AG04449 (cell line): ENCODE data around the gene CRTC1.

ENCODE experiments used
- CTCF ChIA-PET: fragments of 350-600 bp; formaldehyde crosslinking; extraction: SDS; loops from one replicate; lab custom pipeline; 2021; ENCODE audit warnings: antibody characterized with exemption; lab: Yijun Ruan, JAX
- POLR2A ChIA-PET: fragments of 400-600, 350-600 bp; formaldehyde crosslinking; extraction: SDS; loops from one replicate; lab custom pipeline; 2020; ENCODE audit warnings: antibody characterized with exemption, inconsistent platforms; lab: Yijun Ruan, JAX
- DNase-seq: peaks from one replicate; pipeline ENCODE4 v3.0.0-alpha.2; 2010; ENCODE audit warnings: low read depth, low spot score
- H3K4me3 ChIP-seq: 2 replicates; pipeline ENCODE4 v1.5.1; 2011; ENCODE audit warnings: low read depth, mild to moderate bottlenecking, control low read depth, low read length
- CTCF ChIP-seq: IDR thresholded peaks from one replicate; pipeline ENCODE4 v1.5.1; 2011; ENCODE audit warnings: mild to moderate bottlenecking, moderate library complexity, low read length, control low read depth, inconsistent platforms; ENCODE audit not compliant: insufficient read depth; ENCODE audit errors: missing control alignments

Gene CRTC1

GRCh38 chr19:18657590-18658365, 25.7 kb upstream of the CRTC1 start:
- ChIA-PET CTCF (no interaction called here), POLR2A (no interaction called here)
- no peak overlapping the region for H3K4me3 ChIP-seq
- TF ChIP-seq CTCF: no peak
- DNase-seq: no peak

DNA sequence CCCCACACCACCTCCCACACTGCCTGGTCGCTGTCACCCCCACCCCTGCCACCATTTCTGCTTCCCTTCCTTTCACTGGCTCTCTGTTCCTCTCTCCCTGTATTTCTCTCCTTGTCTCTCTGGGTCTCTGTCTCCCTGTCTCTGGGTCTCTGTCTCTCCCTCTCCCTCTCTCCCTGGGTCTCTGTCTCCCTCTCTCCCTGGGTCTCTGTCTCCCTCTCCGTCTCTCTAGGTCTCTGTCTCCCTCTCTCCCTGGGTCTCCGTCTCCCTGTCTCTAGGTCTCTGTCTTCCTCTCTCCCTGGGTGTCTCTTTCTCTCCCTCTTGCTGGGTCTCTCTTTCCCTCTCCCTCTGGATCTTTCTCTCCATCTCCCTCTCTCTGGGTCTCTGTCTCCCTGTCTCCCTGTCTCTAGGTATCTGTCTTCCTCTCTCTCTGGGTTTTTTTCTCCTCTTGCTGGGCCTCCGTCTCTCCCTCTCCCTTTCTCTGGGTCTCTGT, 25.1 kb upstream of the CRTC1 start:
- ChIA-PET POLR2A (no interaction called here), CTCF (no interaction called here)
- no peak for DNase-seq
- no peak overlapping the region for H3K4me3 ChIP-seq
- no peak for TF ChIP-seq CTCF

DNA sequence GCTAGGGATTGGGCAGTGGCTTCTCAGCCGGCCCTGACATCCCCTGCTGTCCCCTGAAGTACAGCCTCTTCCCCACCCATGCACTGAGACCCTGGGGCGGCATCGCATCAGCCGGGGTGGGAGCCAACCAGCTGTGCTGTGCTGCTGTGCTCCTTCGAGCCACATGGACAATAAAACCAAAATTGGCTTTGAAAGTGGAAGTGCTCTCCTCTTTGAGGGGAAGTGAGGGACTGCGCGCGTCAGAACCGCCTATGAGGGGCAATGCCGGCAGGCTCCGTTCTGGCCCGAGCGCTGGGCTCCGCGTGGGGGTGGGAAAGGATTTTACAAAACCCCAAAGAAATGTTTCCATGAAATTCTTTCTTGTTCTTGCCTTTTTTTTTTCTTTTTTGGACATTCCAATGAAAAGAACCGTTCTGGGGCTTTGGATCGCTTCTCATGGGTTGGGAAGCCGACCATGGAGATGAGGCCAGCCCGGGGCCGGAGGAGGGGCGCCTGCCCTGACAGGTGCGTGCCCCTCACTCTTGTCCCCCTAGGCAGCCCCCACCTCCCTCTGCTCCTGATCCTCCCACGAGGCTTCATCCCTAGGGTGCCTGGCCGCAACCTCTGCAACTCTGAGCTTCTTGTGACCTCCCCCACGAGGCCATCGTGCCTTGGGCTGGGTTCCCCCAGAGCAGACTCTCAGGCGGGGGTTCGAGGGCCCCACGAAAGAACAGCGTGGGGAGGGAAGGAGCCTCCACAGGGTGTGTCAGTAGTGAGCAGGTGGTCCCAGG, 24.0 kb upstream of the CRTC1 start:
- ChIA-PET POLR2A (no interaction called here), CTCF (no interaction called here)
- no peak for TF ChIP-seq CTCF
- DNase-seq: no peak
- no peak overlapping the region for H3K4me3 ChIP-seq

DNA sequence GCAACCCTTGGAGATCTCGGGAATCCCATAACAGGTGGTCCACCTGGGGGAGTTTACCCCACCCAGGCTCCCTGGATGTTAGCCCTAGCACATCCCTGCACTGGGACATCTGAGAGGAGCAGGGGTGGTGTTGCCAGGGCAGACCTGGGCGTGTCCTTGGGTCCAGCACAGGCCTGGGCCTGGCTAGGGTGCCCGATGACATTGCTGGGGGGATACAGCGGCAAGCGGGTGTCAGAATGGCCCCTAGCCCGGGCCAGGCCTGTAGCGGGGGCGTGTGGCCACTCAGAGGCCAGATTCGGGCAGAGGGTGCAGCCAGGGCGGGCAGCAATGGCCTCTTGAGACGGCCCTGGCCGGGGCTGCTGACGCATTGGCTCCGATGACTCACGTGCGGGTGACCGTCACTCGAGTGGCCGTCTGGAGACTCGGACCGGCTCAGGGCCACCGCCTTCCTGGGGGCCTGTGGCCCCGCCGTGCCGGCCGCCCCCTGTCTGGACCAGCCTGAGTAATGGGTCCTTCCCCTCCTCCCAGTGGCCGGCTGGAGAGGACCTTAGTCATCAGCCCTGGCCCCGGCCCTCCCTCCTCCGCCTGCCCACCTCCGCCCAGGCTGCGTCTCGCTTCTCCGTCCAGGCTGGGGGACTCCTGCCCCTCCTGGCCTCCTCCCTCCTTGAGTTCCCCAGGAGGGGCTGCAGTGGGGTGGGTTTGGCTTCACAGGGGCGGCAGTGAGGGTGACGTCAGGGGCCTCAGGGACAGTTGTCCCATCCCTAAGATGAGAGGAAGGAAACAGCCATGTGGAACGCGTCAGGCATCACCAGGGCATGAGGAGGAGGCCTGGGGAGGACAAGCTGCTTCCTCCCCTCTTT, 23.2 kb upstream of the CRTC1 start:
- ChIA-PET POLR2A (interaction anchor here (0.6 kb wide), 1 partner anchor 410 kb away, joined by 3 read pairs; no protein-coding TSS in a partner anchor), CTCF (interaction anchor here (1.1 kb wide), 1 partner anchor 12 kb away, joined by 4 read pairs; no protein-coding TSS in a partner anchor)
- no peak for TF ChIP-seq CTCF
- no peak for DNase-seq
- no peak overlapping the region for H3K4me3 ChIP-seq

- DNase-seq: no peak
- H3K4me3 ChIP-seq: no peak overlapping the region
- CTCF ChIA-PET: interaction anchor here (1.1 kb wide), 1 partner anchor 11 kb away, joined by 4 read pairs; no protein-coding TSS in a partner anchor
- POLR2A ChIA-PET: interaction anchor here (0.6 kb wide), 1 partner anchor 409 kb away, joined by 3 read pairs; no protein-coding TSS in a partner anchor
- TF ChIP-seq CTCF: no peak
Measured at GRCh38 chr19:18660939-18661670, 22.4 kb upstream of the CRTC1 start.
